Gastroesophageal sphincter (tissue), 3 donors: ENCODE data around the gene BPIFA1.

ENCODE experiments used
- POLR2AphosphoS5 ChIP-seq: sonication (generic); formaldehyde crosslinking; IDR thresholded peaks from one replicate; pipeline ENCODE4 v1.6.1; 2017; ENCODE audit warnings: antibody characterized with exemption
- TF ChIP-seq, protein P1 (sequence below), 4 experiments: fragments of 200-600 bp in 2 of 4; fragments of 450-650 bp in 2 of 4; sonication (generic) in 1 of 4; IDR thresholded peaks; one replicate each; pipeline ENCODE4 v1.5.1; 2017 to 2019; ENCODE audit warnings: antibody characterized with exemption in 4 of 4, mild to moderate bottlenecking in 2 of 4, moderate library complexity in 2 of 4

DNA sequence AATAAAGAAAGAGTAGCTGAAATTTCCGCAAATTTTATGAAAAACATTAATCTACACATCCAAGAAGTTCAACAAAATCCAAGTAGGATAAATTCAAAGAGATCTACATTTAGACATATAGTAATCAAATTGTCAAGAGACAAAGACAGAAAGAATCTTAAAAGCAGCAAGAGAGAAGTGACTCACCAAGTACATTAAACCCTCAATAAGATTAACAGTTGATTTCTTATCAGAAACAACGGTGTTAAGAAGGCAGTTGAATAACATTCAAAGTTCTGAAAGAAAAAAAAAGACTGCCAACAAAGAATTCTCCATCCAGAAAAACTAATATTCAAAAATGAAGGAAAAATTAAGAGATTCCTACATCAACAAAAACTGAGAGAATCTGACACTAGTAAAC lies 19.2 kb downstream of the BPIFA1 start:
- TF ChIP-seq, protein P1, sequence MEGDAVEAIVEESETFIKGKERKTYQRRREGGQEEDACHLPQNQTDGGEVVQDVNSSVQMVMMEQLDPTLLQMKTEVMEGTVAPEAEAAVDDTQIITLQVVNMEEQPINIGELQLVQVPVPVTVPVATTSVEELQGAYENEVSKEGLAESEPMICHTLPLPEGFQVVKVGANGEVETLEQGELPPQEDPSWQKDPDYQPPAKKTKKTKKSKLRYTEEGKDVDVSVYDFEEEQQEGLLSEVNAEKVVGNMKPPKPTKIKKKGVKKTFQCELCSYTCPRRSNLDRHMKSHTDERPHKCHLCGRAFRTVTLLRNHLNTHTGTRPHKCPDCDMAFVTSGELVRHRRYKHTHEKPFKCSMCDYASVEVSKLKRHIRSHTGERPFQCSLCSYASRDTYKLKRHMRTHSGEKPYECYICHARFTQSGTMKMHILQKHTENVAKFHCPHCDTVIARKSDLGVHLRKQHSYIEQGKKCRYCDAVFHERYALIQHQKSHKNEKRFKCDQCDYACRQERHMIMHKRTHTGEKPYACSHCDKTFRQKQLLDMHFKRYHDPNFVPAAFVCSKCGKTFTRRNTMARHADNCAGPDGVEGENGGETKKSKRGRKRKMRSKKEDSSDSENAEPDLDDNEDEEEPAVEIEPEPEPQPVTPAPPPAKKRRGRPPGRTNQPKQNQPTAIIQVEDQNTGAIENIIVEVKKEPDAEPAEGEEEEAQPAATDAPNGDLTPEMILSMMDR (IDR thresholded peaks at IDR 0.05): no peak
- no peak for TF ChIP-seq POLR2AphosphoS5
